GM12875 (cell line): ENCODE data around the gene SGMS1.

Source experiments
- H3K4me3 ChIP-seq: one replicate; pipeline ENCODE4 v1.5.1; 2011; ENCODE audit warnings: low read depth, low read length, control low read depth
- TF ChIP-seq, protein P1 (sequence below): IDR thresholded peaks from 2 replicates; pipeline ENCODE4 v1.5.1; 2011; ENCODE audit warnings: low read depth, mild to moderate bottlenecking, control low read depth, inconsistent platforms, low read length, moderate library complexity, borderline replicate concordance; ENCODE audit not compliant: insufficient read depth

The SGMS1 gene

DNA sequence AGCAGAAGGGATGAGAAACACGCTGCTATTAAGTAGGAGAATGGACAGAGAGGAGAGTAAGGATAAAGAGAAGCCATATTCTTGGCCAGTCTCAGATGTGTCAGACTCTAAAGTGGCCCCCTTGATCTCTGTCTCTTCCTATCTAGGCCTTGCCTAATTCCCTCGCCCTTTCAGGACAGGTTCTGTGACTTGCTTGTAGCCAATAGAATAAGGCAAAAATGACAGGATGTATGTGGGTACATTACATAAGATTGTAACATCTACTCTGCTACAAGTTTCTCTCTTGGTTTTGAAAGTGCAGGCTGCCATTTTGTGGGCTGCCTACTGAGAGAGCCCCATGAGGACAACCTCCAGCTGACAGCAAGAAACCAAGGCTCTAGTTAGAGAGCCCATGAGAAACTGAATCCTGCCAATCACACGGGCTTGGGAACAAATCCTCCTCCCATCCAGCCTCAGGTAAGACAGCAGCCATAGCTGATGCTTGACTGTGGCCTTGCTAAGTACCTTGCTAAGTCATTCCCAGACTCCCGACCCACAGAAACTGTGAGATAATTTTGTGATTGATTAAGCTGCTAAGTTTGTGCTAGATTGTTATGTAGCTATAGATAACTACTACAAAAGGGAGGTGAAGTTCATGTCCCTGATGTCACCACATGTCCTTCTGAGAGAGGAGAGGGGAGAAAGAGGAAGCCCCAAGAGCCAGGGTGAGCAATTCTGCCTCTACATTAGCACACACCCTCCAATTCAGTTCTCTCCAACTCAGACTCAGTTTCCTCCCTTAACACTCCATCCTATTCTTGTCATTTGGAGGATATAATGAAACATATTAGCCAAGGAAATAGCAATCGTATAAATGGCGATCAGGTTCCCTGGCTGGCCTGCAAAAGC, 185.5 kb downstream of the SGMS1 start:
- no peak overlapping the region for H3K4me3 ChIP-seq
- TF ChIP-seq, protein P1, sequence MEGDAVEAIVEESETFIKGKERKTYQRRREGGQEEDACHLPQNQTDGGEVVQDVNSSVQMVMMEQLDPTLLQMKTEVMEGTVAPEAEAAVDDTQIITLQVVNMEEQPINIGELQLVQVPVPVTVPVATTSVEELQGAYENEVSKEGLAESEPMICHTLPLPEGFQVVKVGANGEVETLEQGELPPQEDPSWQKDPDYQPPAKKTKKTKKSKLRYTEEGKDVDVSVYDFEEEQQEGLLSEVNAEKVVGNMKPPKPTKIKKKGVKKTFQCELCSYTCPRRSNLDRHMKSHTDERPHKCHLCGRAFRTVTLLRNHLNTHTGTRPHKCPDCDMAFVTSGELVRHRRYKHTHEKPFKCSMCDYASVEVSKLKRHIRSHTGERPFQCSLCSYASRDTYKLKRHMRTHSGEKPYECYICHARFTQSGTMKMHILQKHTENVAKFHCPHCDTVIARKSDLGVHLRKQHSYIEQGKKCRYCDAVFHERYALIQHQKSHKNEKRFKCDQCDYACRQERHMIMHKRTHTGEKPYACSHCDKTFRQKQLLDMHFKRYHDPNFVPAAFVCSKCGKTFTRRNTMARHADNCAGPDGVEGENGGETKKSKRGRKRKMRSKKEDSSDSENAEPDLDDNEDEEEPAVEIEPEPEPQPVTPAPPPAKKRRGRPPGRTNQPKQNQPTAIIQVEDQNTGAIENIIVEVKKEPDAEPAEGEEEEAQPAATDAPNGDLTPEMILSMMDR, result no peak

DNA sequence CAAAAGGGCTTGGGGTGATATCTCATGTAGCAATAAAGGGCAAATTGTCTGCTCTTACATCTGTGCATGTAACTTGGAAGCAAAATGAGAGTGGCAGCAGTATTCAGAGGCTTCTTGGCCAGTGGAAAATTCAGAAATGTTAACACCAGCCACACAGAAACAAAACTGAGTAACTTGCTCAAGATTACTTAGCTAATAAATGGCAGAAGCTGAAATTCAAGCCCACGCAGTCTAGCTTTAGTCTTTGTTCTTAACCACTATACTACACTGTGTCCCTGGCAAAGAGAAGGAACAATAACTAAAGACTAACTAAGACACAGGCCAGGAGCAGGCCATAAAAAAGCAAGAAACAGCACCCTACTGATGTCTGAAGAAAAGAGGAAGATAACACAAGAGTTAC, 186.5 kb downstream of the SGMS1 start:
- TF ChIP-seq, protein P1, result no peak
- H3K4me3 ChIP-seq, result no peak overlapping the region

GRCh38 chr10:50436805-50437204, 187.0 kb downstream of the SGMS1 start:
- no peak overlapping the region for H3K4me3 ChIP-seq
- TF ChIP-seq, protein P1, result no peak

DNA sequence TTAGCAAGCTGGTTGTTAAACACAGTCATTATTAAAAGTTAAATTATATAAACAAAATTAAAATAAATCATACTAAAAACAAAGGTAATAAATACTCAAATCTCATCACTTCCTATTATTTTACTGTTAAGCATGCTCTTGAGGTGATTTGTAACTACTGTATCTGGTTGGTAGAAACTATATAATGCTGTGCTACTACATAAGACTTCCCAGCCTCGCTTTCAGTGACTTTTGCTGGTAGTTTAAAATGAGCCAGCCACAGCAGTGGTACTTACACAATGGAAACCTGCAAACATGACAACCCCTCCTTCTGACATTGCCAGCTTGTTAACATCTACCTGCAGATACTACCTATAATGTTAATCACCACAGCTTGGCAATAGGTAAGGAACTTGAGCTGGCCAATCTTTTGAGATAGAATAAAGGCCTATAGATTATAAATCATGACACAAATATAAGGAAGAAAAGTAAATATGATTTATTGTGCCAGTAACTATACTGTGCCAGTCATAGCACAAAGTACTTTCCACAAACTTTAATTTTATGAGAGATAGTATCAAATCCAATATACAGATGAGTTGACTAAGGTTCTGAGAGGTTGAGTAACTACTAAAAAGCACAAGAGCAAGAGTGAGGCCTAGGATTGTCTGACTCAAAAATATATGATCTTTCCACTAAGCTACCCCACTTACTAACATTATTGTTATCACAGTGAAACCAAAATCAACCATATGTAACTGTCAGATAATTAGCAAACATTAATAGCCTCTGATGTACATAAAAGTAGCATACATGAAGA, 191.3 kb downstream of the SGMS1 start:
- TF ChIP-seq, protein P1, result no peak
- H3K4me3 ChIP-seq, result no peak overlapping the region

DNA sequence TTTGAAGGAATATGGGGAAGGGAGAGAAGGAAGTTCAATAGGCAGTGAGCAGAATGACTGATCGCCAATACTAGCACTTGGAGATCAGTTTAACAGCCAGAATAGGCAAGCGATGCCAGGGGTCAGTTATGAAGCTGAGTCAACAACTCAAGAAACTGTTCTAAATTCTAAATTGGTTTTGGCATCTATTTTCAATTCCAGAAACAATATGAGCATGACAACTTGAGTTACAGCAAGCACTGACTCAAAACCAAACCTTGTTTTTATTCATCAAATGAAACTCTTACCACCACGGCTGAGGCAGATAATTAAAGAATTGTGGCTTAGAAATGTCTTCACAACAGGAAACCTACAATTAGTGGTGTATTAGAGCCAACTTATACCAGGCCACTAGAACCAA, 192.0 kb downstream of the SGMS1 start:
- H3K4me3 ChIP-seq, result no peak overlapping the region
- TF ChIP-seq, protein P1, result no peak

DNA sequence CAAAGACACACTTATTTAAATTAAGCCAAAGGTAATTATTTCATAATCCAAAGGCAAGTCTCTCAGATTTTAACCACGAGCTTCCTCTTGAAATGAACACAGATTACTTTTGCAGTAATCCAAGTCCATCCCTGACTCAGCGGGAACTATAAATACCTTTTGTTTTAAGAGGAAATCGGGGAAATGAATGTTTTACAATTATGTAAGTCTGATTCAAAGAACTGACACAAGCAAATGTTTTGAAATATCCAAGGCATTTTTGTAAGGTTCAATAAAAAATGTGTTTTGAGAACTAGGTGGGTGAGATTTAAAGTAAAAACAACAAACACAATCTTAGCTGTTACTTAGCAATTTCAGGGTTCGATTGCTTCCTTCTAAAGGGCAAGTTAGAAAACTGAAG, 192.6 kb downstream of the SGMS1 start:
- TF ChIP-seq, protein P1, result no peak
- H3K4me3 ChIP-seq, result no peak overlapping the region
